GM21786 (cell line): Measurements from ENCODE around the gene PARD3B.

Experiments
- ATAC-seq: cut with Tn5 transposase; IDR thresholded peaks from one replicate; pipeline ENCODE4 v1.9.1; 2021; ENCODE audit not compliant: unreplicated experiment

PARD3B gene

GRCh38 chr2:205531489-205532148 lies 986.3 kb downstream of the PARD3B start:
- no peak for ATAC-seq

- no peak for ATAC-seq
Observed at GRCh38 chr2:205535001-205535400, 989.7 kb downstream of the PARD3B start.

- no peak for ATAC-seq
Observed at GRCh38 chr2:205539603-205540002, 994.3 kb downstream of the PARD3B start.

DNA sequence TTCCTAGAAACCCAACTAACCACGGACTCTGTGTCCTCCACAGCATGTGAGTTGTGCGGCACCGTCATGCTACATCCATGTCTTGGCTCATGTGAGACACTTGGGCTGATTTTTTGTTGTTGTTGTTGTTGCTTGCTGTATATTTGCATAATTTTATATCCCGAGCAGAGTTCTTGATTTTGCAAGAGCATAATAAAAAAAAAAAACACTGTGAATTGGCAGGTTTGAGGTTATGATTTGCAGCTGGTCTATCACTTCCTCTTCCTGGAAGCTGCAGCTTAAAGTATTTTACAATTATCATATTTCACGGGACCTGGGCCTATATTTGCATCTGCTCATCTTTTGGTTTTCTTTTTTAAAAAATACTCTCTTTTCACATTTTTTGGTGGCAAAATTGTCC lies 994.8 kb downstream of the PARD3B start:
- ATAC-seq: no peak

- ATAC-seq: no peak
Observed at GRCh38 chr2:205543262-205543843, 998.1 kb downstream of the PARD3B start.

DNA sequence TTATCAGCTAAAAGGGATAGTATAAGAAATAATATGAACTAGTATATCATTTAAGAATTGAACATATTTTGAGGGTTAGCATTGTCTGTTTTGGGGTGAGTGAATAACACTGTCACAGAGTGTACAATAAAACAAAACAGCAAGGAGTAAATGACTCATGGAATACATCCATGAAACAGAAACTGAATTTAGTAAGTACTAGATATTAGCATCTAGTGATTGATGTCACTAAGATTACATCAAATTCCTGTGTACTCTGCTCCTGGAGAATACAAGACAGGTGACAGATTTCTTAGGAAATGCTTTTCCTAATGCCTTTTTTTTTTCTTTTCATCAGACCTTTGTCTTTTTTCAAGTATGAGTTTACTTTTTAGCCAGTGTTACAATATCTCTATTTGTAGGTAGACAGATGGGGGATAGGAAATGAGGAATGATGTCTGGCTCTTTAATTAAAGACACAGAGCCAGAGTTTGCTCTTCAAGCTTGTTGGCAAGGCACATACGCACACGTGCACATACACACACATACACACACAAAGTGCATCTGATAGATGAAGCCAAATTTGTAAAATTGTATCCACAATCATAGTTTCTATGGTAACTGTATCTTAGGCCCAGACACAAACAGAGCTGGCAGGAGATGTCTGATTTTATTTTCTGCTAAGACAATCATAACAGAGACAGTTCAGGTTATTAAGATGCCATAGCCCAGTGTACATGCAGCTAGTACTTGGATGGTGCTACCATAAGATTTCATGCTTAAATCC lies 998.8 kb downstream of the PARD3B start:
- ATAC-seq: no peak

GRCh38 chr2:205545971-205546816 lies 1000.9 kb downstream of the PARD3B start:
- ATAC-seq: no peak

DNA sequence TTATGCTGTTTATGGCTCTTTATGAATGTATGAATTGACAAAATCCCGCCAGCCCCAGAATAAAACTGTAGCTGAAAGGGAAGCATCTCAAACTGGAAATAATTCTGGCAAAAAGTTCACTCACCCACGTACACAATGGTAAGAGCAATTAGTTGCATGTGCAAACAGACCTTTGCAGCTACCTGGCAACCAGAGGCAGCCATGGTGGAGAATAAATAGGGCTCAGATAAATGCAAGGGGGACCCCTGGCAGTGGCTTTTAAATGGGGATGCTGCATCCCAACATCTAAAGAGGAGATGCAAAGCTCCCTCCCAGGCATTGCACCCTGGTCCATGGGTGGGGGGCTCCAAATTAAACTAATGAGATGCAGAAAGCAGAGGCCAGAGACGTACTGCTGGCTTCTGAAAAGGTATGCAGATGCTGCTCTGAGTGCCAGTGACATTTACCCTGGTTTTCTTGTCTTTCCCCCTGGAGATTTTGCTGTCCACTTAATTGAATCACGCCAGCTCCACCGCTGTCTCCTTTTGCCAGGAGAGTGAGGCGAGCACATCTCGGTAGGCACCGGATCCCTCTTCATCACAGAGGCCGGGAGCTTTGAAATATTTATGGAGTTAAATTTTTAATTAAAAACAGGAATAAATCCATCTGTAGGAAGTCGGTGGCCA lies 1010.4 kb downstream of the PARD3B start:
- ATAC-seq: no peak

DNA sequence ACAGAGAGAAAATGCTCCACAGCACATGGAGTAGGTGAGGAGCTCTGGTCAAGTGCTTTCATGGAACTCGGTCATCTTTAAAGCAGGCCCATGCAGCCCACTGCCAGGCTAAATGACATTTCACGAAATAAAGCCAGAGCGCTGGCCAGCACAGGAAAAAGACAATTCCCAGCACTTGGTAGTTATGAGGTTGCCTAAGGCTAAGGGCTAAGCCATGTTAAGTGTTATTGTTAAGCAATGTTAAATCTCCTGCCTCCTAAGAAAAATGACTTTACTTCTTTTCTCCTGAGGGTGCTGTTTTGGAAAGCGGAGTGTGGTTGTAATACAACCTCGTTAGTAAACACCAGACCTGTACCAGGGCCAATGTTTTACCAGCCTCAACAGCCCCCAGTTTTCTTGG lies 1011.1 kb downstream of the PARD3B start:
- ATAC-seq: no peak

- no peak for ATAC-seq
Observed at GRCh38 chr2:205556841-205557539, 1011.7 kb downstream of the PARD3B start.

GRCh38 chr2:205557873-205558272 lies 1012.6 kb downstream of the PARD3B start:
- no peak for ATAC-seq

DNA sequence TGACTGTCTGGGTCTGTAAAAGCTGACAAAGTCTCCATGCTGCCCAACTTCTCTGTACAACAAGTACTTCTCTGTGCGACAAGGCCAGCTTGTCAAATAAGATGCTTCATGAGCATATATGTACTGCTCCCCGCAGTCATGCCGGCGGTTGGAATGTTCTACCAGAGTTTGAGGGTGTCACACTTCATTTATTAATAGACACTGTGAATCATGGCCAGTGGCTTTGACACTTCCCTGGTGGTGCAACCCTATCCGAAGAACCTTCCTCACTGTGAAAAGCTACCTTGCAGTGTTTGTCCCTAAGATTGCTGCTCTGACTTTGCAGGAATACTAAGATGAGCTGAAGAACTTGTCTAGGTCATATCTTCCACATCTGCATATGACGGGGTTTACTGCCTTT lies 1016.2 kb downstream of the PARD3B start:
- no peak for ATAC-seq

DNA sequence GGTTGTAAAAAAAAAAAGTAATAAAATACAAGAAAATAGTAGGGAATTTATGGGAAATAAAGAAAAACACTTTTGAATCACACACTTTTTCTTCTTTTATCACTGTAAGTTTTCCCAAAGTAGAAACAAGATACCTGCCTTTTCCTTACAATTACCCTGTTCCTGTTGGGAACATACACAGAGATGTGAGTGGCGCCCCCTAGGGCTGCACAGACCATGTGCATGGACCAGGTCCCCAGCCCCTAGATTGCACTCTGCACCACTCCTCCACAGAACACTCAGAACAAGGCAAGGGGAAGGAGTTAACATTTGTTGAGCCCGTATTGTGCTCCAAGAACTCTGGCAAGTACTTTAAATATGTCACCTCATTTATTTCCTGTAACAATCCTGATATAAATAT lies 1018.4 kb downstream of the PARD3B start:
- no peak for ATAC-seq

GRCh38 chr2:205564346-205565141 lies 1019.3 kb downstream of the PARD3B start:
- no peak for ATAC-seq

DNA sequence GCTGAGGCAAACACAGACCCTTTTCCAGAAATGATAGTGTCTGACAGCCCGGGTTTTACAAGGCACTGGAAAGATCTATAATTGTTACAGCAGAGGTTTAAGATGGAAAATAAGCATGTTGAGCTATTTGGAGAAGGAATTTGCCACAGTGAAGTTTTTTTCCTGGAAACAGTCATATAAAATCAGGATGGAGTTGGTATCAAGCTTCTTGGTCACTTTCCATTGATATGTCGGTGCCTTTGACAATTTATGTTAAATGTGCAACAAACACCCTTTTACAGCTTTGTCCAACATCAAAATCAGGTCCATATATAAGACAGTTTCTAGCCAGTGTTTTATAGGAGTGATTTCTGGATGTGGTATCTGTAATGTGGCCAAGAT lies 1019.9 kb downstream of the PARD3B start:
- no peak for ATAC-seq

DNA sequence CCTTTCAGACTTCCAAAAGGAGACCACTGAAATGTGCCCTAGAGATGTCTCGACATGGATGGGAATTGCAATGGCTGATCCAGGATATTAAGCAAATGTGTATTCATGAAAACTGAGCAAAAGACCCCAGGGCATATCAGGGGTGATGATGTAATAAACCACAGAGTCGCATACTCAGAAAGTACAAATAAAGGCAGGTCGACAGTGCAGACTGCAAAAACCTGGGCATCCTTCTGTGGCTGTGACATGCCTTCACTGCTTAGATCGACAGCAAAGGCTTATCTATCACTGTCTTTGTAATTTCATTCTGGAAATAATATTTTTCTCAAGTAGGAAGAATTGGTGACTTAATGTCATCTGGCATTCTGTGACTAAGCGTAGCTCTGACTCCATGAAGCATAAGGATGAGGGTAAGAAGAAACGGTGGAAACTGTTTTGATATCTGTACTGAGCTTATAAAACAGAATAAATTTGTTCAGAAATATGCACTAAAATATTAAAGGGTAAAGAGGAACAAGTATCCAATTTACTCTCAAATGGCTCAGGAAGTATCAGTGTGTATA lies 1021.4 kb downstream of the PARD3B start:
- no peak for ATAC-seq

DNA sequence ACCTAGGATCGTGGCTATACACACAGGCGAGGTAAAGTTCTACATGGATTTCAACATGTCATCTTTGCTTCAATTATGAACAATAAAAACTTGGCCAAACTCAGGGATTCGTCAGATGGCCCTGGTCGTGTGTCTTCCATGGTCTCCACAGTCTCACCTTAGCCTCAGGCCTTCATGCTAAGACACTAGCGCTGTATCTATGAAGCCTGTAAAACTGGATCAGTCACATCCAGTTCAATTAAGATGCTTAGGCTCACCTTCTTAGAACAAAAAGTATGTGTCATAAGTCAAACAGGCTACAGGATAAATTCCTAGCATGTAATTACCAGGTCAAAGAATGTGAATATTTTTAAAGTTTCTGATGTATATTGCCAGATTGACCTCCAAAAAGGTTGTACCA lies 1023.3 kb downstream of the PARD3B start:
- ATAC-seq: no peak

- no peak for ATAC-seq
Observed at GRCh38 chr2:205570648-205571047, 1025.4 kb downstream of the PARD3B start.

DNA sequence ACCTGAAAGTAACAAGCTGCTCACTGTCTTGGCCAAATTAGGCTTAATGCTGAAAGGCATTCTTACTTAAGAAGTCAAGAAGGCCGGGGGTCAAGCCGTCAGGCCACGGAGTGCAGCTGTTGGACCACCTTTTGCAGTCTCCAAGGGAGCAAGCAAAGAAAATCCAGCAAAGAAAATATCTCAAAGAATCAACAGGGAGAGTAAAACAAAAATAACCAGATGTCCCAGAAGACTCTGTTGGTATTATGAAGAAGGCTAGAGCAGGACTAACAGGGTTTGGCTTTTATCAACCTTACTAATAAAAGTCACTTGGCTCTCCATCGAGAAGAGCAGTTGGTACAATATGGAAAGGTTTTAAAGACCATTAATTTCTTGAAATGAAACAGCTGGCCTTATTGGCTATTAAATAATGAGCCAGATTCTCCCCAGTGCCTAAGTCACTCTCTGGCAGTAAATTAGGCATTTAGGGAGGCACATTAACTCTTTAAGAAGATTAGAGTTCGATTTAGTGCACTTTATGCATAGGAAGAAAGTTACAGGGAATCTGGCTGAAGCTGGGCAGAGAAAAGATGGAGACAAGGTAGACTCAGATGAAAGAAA lies 1026.2 kb downstream of the PARD3B start:
- no peak for ATAC-seq
